Ammon's horn (tissue), 1 donor: Measurements from ENCODE around the gene POU4F1.

Source experiments
- DNase-seq: peaks from one replicate; pipeline ENCODE4 v3.0.0-alpha.2; 2016; ENCODE audit warnings: low spot score

POU4F1 gene

GRCh38 chr13:78606471-78607408 is 3.4 kb upstream of the POU4F1 start:
- DNase-seq = no peak

- no peak for DNase-seq
Observed at GRCh38 chr13:78604782-78605611, 1.6 kb upstream of the POU4F1 start.

- no peak for DNase-seq
Observed at GRCh38 chr13:78602561-78603239, 652 bp downstream of the POU4F1 start.

- no peak for DNase-seq
Observed at GRCh38 chr13:78601874-78602560, 1.3 kb downstream of the POU4F1 start.

GRCh38 chr13:78601124-78601873 is 2.1 kb downstream of the POU4F1 start:
- DNase-seq = no peak

- DNase-seq = no peak
Observed at GRCh38 chr13:78600280-78600883, 3.0 kb downstream of the POU4F1 start.

- DNase-seq = no peak
Observed at GRCh38 chr13:78599645-78600279, 3.6 kb downstream of the POU4F1 start.

- DNase-seq = no peak
Observed at GRCh38 chr13:78598966-78599644, 4.2 kb downstream of the POU4F1 start.

- DNase-seq = no peak
Observed at GRCh38 chr13:78598116-78598781, 5.1 kb downstream of the POU4F1 start.

GRCh38 chr13:78597602-78597932 is 5.8 kb downstream of the POU4F1 start:
- no peak for DNase-seq

- DNase-seq = no peak
Observed at GRCh38 chr13:78596736-78597601, 6.4 kb downstream of the POU4F1 start.

GRCh38 chr13:78596399-78596735 is 7.0 kb downstream of the POU4F1 start:
- DNase-seq = no peak

- no peak for DNase-seq
Observed at GRCh38 chr13:78595495-78596398, 7.6 kb downstream of the POU4F1 start.

GRCh38 chr13:78594456-78594975 is 8.8 kb downstream of the POU4F1 start:
- no peak for DNase-seq

- no peak for DNase-seq
Observed at GRCh38 chr13:78593652-78594455, 9.5 kb downstream of the POU4F1 start.

- no peak for DNase-seq
Observed at GRCh38 chr13:78593129-78593528, 10.2 kb downstream of the POU4F1 start.
